ENCODE results near the gene ZNF225. TPM values are rescaled to one million over a fixed set of nuclear protein-coding genes. Genes with fewer than 3 reads are reported as not detected.

Gene ZNF225
- total and polyA plus RNA-seq, 9 of the 15 experiments (the other 6 are each of a cell fraction or from before 2014, with no cell fraction given), result 1.4 to 4.2 (median 2.2) TPM

GRCh38 chr19:44071824-44072542 is 41.2 kb upstream of the ZNF225 start, which contains the start of gene ZNF284 (continued):
- TF ChIP-seq ZNF311 (CRISPR knock-in tag; IDR thresholded peaks at IDR 0.05), result no peak
- no peak for TF ChIP-seq ID3 (CRISPR knock-in tag; IDR thresholded peaks at IDR 0.05)
- 0 out of 2 replicates have a peak, but pooled peaks have one; percentile 26 for TF ChIP-seq ID3 (tag; IDR thresholded peaks at IDR 0.05)
- TF ChIP-seq ZBTB12 (CRISPR knock-in tag; IDR thresholded peaks at IDR 0.05), result no peak
- TF ChIP-seq TAF1 (IDR thresholded peaks at IDR 0.05; ENCODE audit: control insufficient read depth, extremely low read depth, insufficient read depth, low read length, severe bottlenecking), result peak; percentile 12
- TF ChIP-seq, protein P1, sequence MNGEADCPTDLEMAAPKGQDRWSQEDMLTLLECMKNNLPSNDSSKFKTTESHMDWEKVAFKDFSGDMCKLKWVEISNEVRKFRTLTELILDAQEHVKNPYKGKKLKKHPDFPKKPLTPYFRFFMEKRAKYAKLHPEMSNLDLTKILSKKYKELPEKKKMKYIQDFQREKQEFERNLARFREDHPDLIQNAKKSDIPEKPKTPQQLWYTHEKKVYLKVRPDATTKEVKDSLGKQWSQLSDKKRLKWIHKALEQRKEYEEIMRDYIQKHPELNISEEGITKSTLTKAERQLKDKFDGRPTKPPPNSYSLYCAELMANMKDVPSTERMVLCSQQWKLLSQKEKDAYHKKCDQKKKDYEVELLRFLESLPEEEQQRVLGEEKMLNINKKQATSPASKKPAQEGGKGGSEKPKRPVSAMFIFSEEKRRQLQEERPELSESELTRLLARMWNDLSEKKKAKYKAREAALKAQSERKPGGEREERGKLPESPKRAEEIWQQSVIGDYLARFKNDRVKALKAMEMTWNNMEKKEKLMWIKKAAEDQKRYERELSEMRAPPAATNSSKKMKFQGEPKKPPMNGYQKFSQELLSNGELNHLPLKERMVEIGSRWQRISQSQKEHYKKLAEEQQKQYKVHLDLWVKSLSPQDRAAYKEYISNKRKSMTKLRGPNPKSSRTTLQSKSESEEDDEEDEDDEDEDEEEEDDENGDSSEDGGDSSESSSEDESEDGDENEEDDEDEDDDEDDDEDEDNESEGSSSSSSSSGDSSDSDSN (IDR thresholded peaks at IDR 0.05; ENCODE audit: borderline replicate concordance in 1 of 2, low read depth in 2 of 2, low read length in 2 of 2), result no peak
- no peak for TF ChIP-seq COPS2 (conservative IDR thresholded peaks at IDR 0.05)
- no peak for TF ChIP-seq NEUROD1 (IDR thresholded peaks at IDR 0.05; ENCODE audit: borderline replicate concordance, low read depth, low read length, partially characterized antibody)
- TF ChIP-seq NFIC (IDR thresholded peaks at IDR 0.05), result no peak
- TF ChIP-seq, protein P2, sequence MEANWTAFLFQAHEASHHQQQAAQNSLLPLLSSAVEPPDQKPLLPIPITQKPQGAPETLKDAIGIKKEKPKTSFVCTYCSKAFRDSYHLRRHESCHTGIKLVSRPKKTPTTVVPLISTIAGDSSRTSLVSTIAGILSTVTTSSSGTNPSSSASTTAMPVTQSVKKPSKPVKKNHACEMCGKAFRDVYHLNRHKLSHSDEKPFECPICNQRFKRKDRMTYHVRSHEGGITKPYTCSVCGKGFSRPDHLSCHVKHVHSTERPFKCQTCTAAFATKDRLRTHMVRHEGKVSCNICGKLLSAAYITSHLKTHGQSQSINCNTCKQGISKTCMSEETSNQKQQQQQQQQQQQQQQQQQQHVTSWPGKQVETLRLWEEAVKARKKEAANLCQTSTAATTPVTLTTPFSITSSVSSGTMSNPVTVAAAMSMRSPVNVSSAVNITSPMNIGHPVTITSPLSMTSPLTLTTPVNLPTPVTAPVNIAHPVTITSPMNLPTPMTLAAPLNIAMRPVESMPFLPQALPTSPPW (CRISPR knock-in tag; IDR thresholded peaks at IDR 0.05), result peak; percentile 97
- TF ChIP-seq POLR2A (conservative IDR thresholded peaks at IDR 0.05), result 0 out of 2 replicates have a peak, but pooled peaks have one; percentile 32
- TF ChIP-seq ZNF696 (CRISPR knock-in tag; conservative IDR thresholded peaks at IDR 0.05), result no peak
- no peak for TF ChIP-seq TAF15 (IDR thresholded peaks at IDR 0.05; ENCODE audit: low read depth, low read length)
- TF ChIP-seq, protein P3, sequence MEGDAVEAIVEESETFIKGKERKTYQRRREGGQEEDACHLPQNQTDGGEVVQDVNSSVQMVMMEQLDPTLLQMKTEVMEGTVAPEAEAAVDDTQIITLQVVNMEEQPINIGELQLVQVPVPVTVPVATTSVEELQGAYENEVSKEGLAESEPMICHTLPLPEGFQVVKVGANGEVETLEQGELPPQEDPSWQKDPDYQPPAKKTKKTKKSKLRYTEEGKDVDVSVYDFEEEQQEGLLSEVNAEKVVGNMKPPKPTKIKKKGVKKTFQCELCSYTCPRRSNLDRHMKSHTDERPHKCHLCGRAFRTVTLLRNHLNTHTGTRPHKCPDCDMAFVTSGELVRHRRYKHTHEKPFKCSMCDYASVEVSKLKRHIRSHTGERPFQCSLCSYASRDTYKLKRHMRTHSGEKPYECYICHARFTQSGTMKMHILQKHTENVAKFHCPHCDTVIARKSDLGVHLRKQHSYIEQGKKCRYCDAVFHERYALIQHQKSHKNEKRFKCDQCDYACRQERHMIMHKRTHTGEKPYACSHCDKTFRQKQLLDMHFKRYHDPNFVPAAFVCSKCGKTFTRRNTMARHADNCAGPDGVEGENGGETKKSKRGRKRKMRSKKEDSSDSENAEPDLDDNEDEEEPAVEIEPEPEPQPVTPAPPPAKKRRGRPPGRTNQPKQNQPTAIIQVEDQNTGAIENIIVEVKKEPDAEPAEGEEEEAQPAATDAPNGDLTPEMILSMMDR (IDR thresholded peaks at IDR 0.05 in 2 of 3, conservative IDR thresholded peaks at IDR 0.05 in 1 of 3; ENCODE audit: insufficient read depth in 2 of 3, low read depth in 1 of 3, low read length in 3 of 3), result 0 out of 6 replicates have a peak, but pooled peaks of 1 of the 3 experiments have one; percentile 1
- TF ChIP-seq ZNF134 (CRISPR knock-in tag; conservative IDR thresholded peaks at IDR 0.05), result no peak
- no peak for TF ChIP-seq GATA2 (CRISPR knock-in tag; IDR thresholded peaks at IDR 0.05)
- TF ChIP-seq CBX1 (IDR thresholded peaks at IDR 0.05; ENCODE audit: low read depth), result peak; percentile 54; the same call in 1 of the 2 replicates
- TF ChIP-seq ZNF75A (CRISPR knock-in tag; IDR thresholded peaks at IDR 0.05), result no peak
- peak; percentile 5; the same call in 1 of the 2 replicates for TF ChIP-seq ZNF766 (CRISPR knock-in tag; conservative IDR thresholded peaks at IDR 0.05)
- no peak for TF ChIP-seq YBX1 (IDR thresholded peaks at IDR 0.05)
- no peak for TF ChIP-seq RAD51 (IDR thresholded peaks at IDR 0.05; ENCODE audit: borderline replicate concordance, low read depth)

All from K562 (cell line).